RWPE2 (cell line): ENCODE measurements around the gene LDLRAD4.
A peak's percentile ranks its signal among the peaks of the same experiment; 100 is the strongest.
"Not testable (repeated sequence)": the region's sequence is repeated elsewhere in the genome, so short reads cannot be mapped to it uniquely, and the experiment has no call there.

Experiments used
- ATAC-seq: fragments of 200-7000 bp; cut with Tn5 transposase; 3 replicates; pipeline ENCODE4 v1.9.1; 2021; ENCODE audit warnings: low read depth
- DNase-seq: peaks from one replicate; pipeline ENCODE4 v3.0.0-alpha.2; 2020; ENCODE audit warnings: low spot score
- H3K27ac ChIP-seq: fragments of 450-650 bp; 2 replicates; pipeline ENCODE4 v1.5.1; 2017; ENCODE audit warnings: mild to moderate bottlenecking; ENCODE audit not compliant: poor library complexity, severe bottlenecking
- H3K27me3 ChIP-seq: fragments of 250-450 bp; sonication (Bioruptor Pico); 2 replicates; pipeline ENCODE4 v1.5.1; 2021; ENCODE audit warnings: mild to moderate bottlenecking, moderate library complexity; ENCODE audit not compliant: insufficient read depth, poor library complexity, severe bottlenecking
- H3K36me3 ChIP-seq: fragments of 250-450 bp; sonication (Bioruptor Pico); 2 replicates; pipeline ENCODE4 v1.5.1; 2020; ENCODE audit warnings: low read depth, mild to moderate bottlenecking, moderate library complexity
- H3K4me1 ChIP-seq: fragments of 250-450 bp; sonication (Bioruptor Pico); 2 replicates; pipeline ENCODE4 v1.5.1; 2021; ENCODE audit warnings: mild to moderate bottlenecking, moderate library complexity; ENCODE audit not compliant: insufficient read depth, poor library complexity, severe bottlenecking
- H3K4me3 ChIP-seq: fragments of 250-450 bp; sonication (Bioruptor Pico); 2 replicates; pipeline ENCODE4 v1.5.1; 2021; ENCODE audit warnings: mild to moderate bottlenecking, moderate library complexity; ENCODE audit not compliant: severe bottlenecking
- H3K9me3 ChIP-seq: fragments of 250-450 bp; sonication (Bioruptor Pico); 2 replicates; pipeline ENCODE4 v1.5.1; 2021; ENCODE audit warnings: mild to moderate bottlenecking, moderate library complexity; ENCODE audit not compliant: severe bottlenecking
- CTCF ChIP-seq: fragments of 450-650 bp; IDR thresholded peaks from one replicate; pipeline ENCODE4 v1.5.1; 2017; ENCODE audit warnings: mild to moderate bottlenecking, moderate library complexity; ENCODE audit not compliant: poor library complexity, severe bottlenecking

Gene LDLRAD4

DNA sequence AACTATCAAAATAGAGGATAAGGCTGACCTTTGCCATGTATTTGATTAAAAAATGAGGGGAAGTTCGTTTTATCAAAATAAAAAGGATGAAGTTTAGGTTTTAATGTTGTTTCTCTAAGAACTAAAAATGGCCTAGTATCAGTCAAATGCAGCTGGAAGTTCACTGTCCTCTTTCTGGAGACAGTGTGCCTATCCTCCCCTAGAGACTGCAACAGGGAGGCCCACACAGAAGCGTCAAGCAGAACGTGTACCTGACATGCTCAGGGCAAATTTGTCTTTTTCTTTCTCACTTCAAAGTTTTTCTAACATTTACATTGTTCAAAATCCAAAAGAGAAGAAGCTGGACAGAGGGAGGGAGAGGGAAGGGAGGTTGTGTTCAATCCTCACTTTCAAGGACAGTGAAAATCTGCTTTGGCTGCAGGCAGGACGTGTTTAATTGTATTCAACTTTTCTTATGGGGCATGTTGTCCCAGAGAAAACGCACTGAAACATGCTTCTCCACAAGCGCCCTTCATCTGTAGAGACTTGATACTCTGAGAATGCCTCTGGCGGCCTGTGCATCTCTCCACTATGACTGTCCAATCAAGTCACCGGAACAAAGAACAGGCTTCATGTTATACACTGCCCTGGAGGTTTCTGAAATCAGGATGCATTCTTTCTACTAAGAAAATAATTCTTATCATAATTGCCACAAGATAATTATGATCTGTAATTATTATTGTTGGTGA, 442.7 kb downstream of the LDLRAD4 start:
- Histone ChIP-seq H3K27ac (no peak overlapping the region), H3K27me3 (no peaks in the 10 kb centered on the region), H3K4me1 (no peaks in the 10 kb centered on the region), H3K4me3 (no peak overlapping the region), H3K36me3 (peaks cover 18% of the 10 kb centered on the region), H3K9me3 (no peaks in the 10 kb centered on the region)
- TF ChIP-seq CTCF: no peak
- ATAC-seq: no peak
- DNase-seq: no peak

GRCh38 chr18:13661779-13662256, 443.3 kb downstream of the LDLRAD4 start:
- no peak overlapping the region for H3K27ac ChIP-seq
- no peak for TF ChIP-seq CTCF
- H3K4me1 ChIP-seq: no peaks in the 10 kb centered on the region
- H3K4me3 ChIP-seq: no peak overlapping the region
- peaks cover 24% of the 10 kb centered on the region for H3K36me3 ChIP-seq
- H3K27me3 ChIP-seq: no peaks in the 10 kb centered on the region
- no peak for DNase-seq
- no peaks in the 10 kb centered on the region for H3K9me3 ChIP-seq
- ATAC-seq: no peak

GRCh38 chr18:13672657-13673056, 454.1 kb downstream of the LDLRAD4 start:
- ATAC-seq (no peak), DNase-seq (no peak)
- Histone ChIP-seq H3K27ac (peak overlapping the region; percentile 53), H3K4me1 (no peaks in the 10 kb centered on the region), H3K36me3 (peaks cover 42% of the 10 kb centered on the region), H3K9me3 (no peaks in the 10 kb centered on the region), H3K4me3 (no peak overlapping the region), H3K27me3 (no peaks in the 10 kb centered on the region)
- no peak for TF ChIP-seq CTCF

GRCh38 chr18:13676471-13676870, 457.9 kb downstream of the LDLRAD4 start:
- Histone ChIP-seq H3K4me1 (no peaks in the 10 kb centered on the region), H3K27ac (peak overlapping the region; percentile 49), H3K36me3 (peaks cover 35% of the 10 kb centered on the region), H3K4me3 (no peak overlapping the region), H3K27me3 (no peaks in the 10 kb centered on the region), H3K9me3 (no peaks in the 10 kb centered on the region)
- DNase-seq (no peak), ATAC-seq (no peak)
- no peak for TF ChIP-seq CTCF

DNA sequence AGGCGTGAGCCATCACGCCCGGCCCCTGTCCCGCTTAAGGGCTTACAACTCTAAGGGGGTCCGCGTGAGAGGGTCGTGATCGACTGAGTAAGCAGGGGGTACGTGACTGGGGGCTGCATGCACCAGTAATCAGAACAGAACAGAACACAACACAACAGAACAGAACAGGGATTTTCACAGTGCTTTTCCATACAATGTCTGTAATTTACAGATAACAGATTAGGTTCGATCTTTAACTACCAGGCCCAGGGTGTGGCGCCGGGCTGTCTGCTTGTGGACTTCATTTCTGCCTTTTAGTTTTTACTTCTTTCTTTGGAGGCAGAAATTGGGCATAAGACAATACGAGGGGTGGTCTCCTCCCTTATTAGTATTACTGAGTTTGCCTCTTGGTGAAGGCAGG, 458.8 kb downstream of the LDLRAD4 start:
- ATAC-seq, H3K4me1 ChIP-seq, DNase-seq, H3K9me3 ChIP-seq, H3K4me3 ChIP-seq, H3K27me3 ChIP-seq: not testable (repeated sequence)
- H3K27ac ChIP-seq: peak overlapping the region; percentile 49
- H3K36me3 ChIP-seq: peaks cover 34% of the 10 kb centered on the region
